ENCODE results near the gene PDE6A. TPM values are rescaled to one million over a fixed set of nuclear protein-coding genes. Genes with fewer than 3 reads are reported as not detected.

Gene PDE6A
- not detected for total RNA-seq

DNA sequence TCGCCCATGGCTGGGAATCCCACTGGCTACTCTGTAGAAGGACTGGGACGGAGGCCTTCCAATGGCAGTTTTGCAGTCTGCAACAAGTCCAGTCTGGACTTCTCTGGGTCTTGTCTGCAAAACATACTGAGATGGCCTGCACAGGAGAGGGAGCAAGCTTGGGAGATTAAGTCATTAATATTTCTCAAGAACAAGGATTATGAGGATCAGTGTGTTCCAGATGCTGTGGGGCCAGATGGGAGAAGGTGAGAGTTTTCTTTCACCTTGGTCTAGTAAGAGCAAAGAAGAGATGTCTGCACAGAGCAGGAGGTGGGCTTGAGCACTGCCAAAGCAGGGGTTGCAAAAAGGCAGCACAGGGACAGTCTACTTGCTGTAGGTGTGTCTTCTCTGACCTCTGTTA is at the start of gene PDE6A:
Gene PDE6A, minus strand, starts transcription at position 128 of the 400 bp plus-strand sequence. Its CDS starts 120 bp downstream, at position 8.
- CTCF ChIA-PET, result no interaction called here
- POLR2A ChIA-PET, result no interaction called here

DNA sequence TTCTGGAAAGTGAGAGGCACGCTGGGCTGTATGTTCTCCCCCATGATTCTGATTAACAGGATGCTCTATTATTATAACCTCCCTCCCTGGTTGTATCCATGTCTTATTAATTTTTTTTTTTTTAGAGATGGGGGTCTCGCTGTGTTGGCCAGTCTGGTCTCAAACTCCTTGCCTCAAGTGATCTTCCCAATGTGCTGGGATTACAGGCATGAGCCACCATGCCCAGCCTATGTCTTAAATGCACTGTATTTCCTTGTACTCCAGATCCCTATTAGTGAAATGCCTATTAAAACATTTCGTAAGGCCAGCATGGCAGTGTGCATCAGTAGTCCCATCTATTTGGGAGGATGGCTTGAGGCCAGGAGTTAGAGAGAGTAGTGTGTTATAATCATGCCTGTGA is 48.9 kb upstream of the PDE6A start:
- ChIA-PET CTCF (interaction anchor here (1.2 to 4.0 kb wide), 2 partner anchors 159 to 227 kb away, joined by 3 to 27 read pairs; no protein-coding TSS in a partner anchor), POLR2A (no interaction called here)

DNA sequence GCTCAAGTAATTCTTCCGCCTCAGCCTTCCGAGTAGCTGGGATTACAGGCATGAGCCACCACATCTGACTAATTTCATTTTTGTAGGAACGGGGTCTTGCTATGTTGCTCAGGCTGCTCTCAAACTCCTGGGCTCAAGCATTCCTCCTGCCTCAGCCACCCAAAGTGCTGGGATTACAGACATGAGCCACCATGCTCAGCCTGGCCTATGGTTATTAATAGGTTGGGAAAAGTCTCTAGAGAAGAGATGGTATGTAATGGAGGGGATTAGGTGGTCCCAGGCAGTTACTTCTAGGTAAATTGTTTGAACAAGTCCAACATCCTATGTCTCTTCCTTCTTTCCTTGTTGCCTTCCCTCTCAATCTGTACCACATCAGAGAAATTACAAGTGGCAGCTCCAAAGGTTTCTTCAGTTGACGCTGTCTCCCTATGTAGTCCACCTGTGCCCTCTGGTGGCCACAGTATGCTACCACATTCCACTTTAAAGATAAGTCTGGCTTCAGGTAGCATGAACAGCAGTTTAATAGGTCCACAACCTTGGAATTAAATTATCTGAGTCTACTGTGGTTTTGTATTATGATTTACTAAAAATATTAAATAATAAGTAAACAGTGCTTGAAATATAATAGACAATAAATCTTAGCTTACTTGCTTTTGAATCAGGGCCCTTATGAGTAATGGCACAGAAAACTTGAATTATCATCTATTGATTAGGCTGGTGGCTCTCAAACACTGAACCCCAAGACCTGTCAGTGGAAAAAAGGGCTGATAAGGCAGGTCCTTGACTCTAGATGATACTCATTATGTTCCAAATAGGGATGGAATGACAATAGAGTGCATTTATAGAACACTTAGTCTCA is 46.2 kb upstream of the PDE6A start:
- ChIA-PET CTCF (interaction anchor here (0.5 to 4.0 kb wide), 22 partner anchors 8 to 354 kb away, joined by 3 to 27 read pairs (median 4); partner anchors contain the start of genes HMGXB3, SLC26A2 and TIGD6), POLR2A (no interaction called here)

DNA sequence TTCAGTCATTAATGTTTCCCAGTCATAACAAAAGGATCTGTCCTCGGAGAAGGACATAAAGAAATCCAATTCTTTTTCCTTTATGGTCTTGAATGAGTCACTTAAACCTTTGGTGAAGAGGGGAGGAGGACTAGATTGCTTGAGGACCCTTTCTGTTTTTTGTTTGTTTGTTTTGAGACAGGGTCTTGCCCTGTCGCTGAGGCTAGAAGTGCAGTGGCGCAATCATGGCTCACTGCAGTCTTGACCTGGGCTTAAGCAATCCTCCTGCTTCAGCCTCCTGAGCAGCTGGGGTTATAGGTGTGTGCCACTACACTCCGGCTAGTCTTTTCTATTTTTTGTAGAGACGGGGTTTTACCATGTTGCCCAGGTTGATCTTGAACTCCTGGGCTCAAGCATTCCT is 43.5 kb upstream of the PDE6A start:
- ChIA-PET POLR2A (no interaction called here), CTCF (interaction anchor here (1.6 kb wide), 1 partner anchor 154 kb away, joined by 6 read pairs; no protein-coding TSS in a partner anchor)

GRCh38 chr5:149982505-149982904 is 37.9 kb upstream of the PDE6A start:
- CTCF ChIA-PET, result interaction anchor here (1.8 kb wide), 1 partner anchor 8 kb away, joined by 5 read pairs; no protein-coding TSS in a partner anchor
- POLR2A ChIA-PET, result no interaction called here

DNA sequence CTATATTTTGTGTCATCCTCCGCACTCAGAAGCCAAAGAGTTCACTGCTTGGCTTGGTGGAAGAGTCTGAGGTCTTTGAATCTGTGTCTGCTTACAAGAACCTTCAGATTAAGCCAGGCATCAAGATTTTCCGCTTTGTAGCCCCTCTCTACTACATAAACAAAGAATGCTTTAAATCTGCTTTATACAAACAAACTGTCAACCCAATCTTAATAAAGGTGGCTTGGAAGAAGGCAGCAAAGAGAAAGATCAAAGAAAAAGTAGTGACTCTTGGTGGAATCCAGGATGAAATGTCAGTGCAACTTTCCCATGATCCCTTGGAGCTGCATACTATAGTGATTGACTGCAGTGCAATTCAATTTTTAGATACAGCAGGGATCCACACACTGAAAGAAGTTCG is 36.6 kb upstream of the PDE6A start:
- POLR2A ChIA-PET, result no interaction called here
- CTCF ChIA-PET, result interaction anchor here (0.5 to 1.8 kb wide), 2 partner anchors 9 to 110 kb away, joined by 3 to 5 read pairs; no protein-coding TSS in a partner anchor

- ChIA-PET POLR2A (no interaction called here), CTCF (interaction anchor here (0.6 kb wide), 1 partner anchor 11 kb away, joined by 3 read pairs; no protein-coding TSS in a partner anchor)
These were observed 35.3 kb upstream of the PDE6A start for GRCh38 chr5:149979896-149980295.

DNA sequence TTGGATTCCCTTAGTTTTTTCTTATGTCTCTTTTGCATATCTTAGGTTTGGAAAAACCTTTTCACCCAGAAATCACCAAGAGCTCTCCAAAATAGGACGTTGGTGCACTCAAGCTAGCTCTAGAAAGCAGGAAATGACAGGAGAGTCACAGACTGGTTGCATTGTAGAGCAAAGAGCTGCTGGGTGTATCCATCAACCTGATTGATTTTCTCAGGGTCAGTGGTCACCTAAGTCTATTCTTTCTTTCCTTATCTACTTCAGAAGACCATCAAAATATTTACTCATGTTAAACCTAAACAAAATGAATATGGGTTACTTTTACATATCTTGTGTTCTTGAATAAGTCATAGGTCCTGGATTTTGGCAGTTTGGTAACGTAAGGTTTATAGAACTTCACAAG is 30.8 kb upstream of the PDE6A start:
- POLR2A ChIA-PET, result no interaction called here
- CTCF ChIA-PET, result no interaction called here

- CTCF ChIA-PET, result interaction anchor here (1.2 to 1.6 kb wide), 2 partner anchors 10 to 136 kb away, joined by 5 to 7 read pairs; partner anchors contain the start of gene SLC26A2
- POLR2A ChIA-PET, result no interaction called here
These were observed 24.8 kb upstream of the PDE6A start for GRCh38 chr5:149969181-149969930.

GRCh38 chr5:149966946-149967345 is 22.4 kb upstream of the PDE6A start:
- CTCF ChIA-PET, result interaction anchor here (1.4 kb wide), 1 partner anchor 24 kb away, joined by 4 read pairs; no protein-coding TSS in a partner anchor
- POLR2A ChIA-PET, result no interaction called here

DNA sequence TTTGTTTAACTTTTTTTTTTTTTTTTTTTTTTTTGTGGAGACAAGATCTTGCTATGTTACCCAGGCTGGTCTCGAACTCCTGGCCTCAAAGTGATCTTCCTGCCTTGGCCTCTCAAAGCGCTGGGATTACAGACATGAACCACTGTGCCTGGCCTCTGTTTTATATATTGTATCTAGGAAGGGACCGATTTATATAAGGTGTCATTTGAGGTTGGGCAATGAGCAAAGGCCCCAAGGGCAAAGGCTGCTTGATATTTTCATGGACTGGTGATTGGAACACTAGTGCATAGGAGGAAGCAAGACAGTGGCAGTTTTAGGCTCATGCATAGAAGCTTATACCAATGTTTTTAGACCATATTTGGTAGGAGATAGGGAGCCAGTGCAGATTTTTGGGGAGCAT is 19.1 kb upstream of the PDE6A start:
- CTCF ChIA-PET, result interaction anchor here (1.8 kb wide), 2 partner anchors 27 to 135 kb away, joined by 5 to 9 read pairs; no protein-coding TSS in a partner anchor
- POLR2A ChIA-PET, result no interaction called here

GRCh38 chr5:149962601-149963300 is 18.2 kb upstream of the PDE6A start:
- POLR2A ChIA-PET, result interaction anchor here (0.6 to 1.1 kb wide), 2 partner anchors 37 to 311 kb away, joined by 3 read pairs; partner anchors contain the start of genes HMGXB3 and TIGD6
- CTCF ChIA-PET, result interaction anchor here (0.7 to 1.8 kb wide), 9 partner anchors 28 to 357 kb away, joined by 3 to 11 read pairs (median 4); no protein-coding TSS in a partner anchor

GRCh38 chr5:149961957-149962409 is 17.4 kb upstream of the PDE6A start:
- ChIA-PET CTCF (interaction anchor here (0.7 to 1.8 kb wide), 11 partner anchors 29 to 356 kb away, joined by 3 to 11 read pairs (median 4); no protein-coding TSS in a partner anchor), POLR2A (interaction anchor here (0.6 to 1.1 kb wide), 2 partner anchors 38 to 419 kb away, joined by 3 read pairs; partner anchors contain the start of genes HMGXB3 and TIGD6)

DNA sequence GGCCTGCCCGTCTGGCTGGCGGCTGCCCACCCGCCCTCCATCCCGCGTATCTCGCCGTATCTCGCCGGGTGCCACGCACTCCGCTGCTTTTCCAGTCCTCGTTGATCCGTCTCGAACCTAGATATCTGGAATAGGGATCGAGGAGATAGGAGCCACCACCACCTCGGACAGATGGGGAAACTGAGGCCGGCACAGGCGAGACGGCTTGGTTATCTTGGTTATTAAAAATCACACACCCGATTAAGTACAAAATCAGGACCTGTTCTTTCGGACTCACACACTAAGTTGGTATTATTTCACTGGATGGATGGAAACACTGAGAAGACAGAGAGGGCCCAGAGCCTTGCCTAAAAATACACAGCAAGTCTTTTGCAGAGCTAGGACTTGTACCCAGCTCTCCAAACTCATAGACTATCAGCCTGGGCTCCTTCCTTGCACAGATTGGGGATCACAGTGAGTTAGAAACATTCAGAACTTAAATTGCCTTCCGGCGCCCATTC is 16.6 kb upstream of the PDE6A start:
- CTCF ChIA-PET, result interaction anchor here (1.3 to 1.5 kb wide), 3 partner anchors 57 to 323 kb away, joined by 4 to 11 read pairs (median 5); no protein-coding TSS in a partner anchor
- POLR2A ChIA-PET, result interaction anchor here (0.6 to 1.5 kb wide), 5 partner anchors 39 to 740 kb away, joined by 3 to 11 read pairs (median 3); partner anchors contain the start of genes HMGXB3, PPARGC1B, RBM22 and TIGD6

DNA sequence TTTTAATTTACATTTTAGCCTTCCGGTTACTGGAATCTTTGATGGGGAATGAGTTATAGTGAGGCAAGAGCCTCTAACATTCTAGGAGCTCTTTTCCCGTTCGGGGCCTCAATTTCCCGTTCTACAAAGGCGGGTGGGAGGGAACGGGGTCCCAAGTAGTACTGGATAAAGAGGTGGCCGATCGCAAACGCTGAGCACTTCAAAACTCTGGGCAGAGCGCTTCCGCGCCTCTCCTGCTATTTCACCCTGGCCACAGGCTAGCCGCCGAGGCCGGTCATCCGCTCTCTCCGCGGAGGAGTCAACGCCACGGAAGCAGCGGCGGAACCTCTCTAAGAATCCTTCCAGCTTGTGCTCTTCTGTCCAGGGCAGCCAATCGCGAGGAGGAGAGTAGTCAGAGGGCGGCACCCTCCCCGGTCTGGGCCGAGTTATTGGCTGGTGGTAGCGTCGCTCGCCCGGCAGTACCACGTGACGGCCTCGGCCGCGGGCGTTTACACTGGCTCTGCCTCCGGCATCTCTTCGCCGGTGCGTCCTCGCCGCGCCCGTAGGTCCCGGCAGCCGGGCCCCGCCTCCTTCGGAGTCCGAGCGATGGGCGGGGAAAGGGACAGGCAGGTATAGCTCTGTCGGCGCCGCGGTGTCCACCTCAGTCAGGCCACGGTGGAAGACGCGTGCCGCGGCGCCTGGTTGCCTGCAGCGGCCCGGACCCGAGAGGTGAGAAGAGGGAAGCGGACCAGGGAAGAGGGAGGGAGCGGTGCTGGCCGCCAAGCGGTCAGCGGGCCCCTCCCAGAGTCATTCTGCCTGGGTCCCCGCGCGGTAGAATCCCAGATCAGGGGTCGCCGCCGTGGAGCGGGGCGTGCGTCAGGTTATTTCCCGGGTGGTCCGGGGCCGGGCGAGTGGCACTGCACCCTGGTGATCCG is 15.9 kb upstream of the PDE6A start, which contains the start of gene SLC26A2:
Gene SLC26A2, plus strand, starts transcription at position 487 of the 914 bp plus-strand sequence. CDS start 16,895 bp downstream, outside the sequence.
- POLR2A ChIA-PET, result interaction anchor here (0.6 to 1.5 kb wide), 6 partner anchors 12 to 825 kb away, joined by 3 to 11 read pairs (median 5); partner anchors contain the start of genes HMGXB3, PPARGC1B, RBM22 and TIGD6
- CTCF ChIA-PET, result interaction anchor here (1.1 to 3.3 kb wide), 6 partner anchors 9 to 132 kb away, joined by 3 to 11 read pairs (median 7); no protein-coding TSS in a partner anchor

- POLR2A ChIA-PET, result interaction anchor here (0.7 to 1.5 kb wide), 6 partner anchors 12 to 445 kb away, joined by 3 to 11 read pairs (median 5); partner anchors contain the start of genes HMGXB3, PPARGC1B and TIGD6
- CTCF ChIA-PET, result interaction anchor here (1.1 to 3.3 kb wide), 11 partner anchors 10 to 131 kb away, joined by 3 to 11 read pairs (median 5); no protein-coding TSS in a partner anchor
These were observed 15.0 kb upstream of the PDE6A start for GRCh38 chr5:149959406-149960236.

All from activated CD8-positive, alpha-beta memory T cell treated with anti-CD3 and anti-CD28 coated beads for 36 hours (primary cell).